GM23338 (cell line): ENCODE results near the gene TMEM121. TPM values are rescaled to one million over a fixed set of nuclear protein-coding genes. Genes with fewer than 3 reads are reported as not detected.
"Not testable (repeated sequence)": the region's sequence is repeated elsewhere in the genome, so short reads cannot be mapped to it uniquely, and the experiment has no call there.

ENCODE experiments used
- ATAC-seq: fragments of 200-7000 bp; cut with Tn5 transposase; 3 replicates; pipeline ENCODE4 v1.9.1; 2020
- DNase-seq: peaks from one replicate; pipeline ENCODE4 v3.0.0-alpha.2; 2015; ENCODE audit warnings: low spot score
- H2AFZ ChIP-seq: fragments of 200-600 bp; sonication (generic); 2 replicates; pipeline ENCODE4 v1.8.0; 2016; ENCODE audit warnings: antibody characterized with exemption, mild to moderate bottlenecking, moderate library complexity
- H3F3A ChIP-seq: fragments of 200-600 bp; sonication (generic); replicated peaks from 2 replicates; pipeline ENCODE4 v1.8.0; 2017; ENCODE audit warnings: antibody characterized with exemption, mixed run types, low read depth
- H3K27ac ChIP-seq: fragments of 200-600 bp; sonication (generic); 2 replicates; pipeline ENCODE4 v1.6.1; 2016; ENCODE audit warnings: low read depth
- H3K27me3 ChIP-seq: fragments of 200-600 bp; sonication (generic); 2 replicates; pipeline ENCODE4 v1.8.0; 2016; ENCODE audit warnings: mild to moderate bottlenecking, mixed run types, moderate library complexity; ENCODE audit not compliant: insufficient read depth
- H3K36me3 ChIP-seq: fragments of 200-600 bp; sonication (generic); 2 replicates; pipeline ENCODE4 v1.8.0; 2016; ENCODE audit warnings: mild to moderate bottlenecking; ENCODE audit not compliant: insufficient read depth
- H3K4me1 ChIP-seq: fragments of 200-600 bp; sonication (generic); 2 replicates; pipeline ENCODE4 v1.8.0; 2016; ENCODE audit warnings: mild to moderate bottlenecking, moderate library complexity; ENCODE audit not compliant: insufficient read depth
- H3K4me2 ChIP-seq: fragments of 200-600 bp; sonication (generic); 2 replicates; pipeline ENCODE4 v1.7.1; 2017; ENCODE audit warnings: mixed run types
- H3K4me3 ChIP-seq: fragments of 200-600 bp; sonication (generic); 2 replicates; pipeline ENCODE4 v1.6.1; 2016; ENCODE audit warnings: mixed run types
- H3K79me2 ChIP-seq: fragments of 200-600 bp; sonication (generic); replicated peaks from 2 replicates; pipeline ENCODE4 v1.8.0; 2017; ENCODE audit warnings: mild to moderate bottlenecking; ENCODE audit not compliant: insufficient read depth
- H3K9me2 ChIP-seq: fragments of 200-600 bp; sonication (generic); 2 replicates; pipeline ENCODE4 v1.8.0; 2017; ENCODE audit not compliant: insufficient read depth
- H4K20me1 ChIP-seq: fragments of 200-600 bp; sonication (generic); replicated peaks from 2 replicates; pipeline ENCODE4 v1.8.0; 2017; ENCODE audit warnings: mild to moderate bottlenecking; ENCODE audit not compliant: insufficient read depth
- H3K27ac Mint-ChIP-seq: 2 replicates; pipeline ENCODE4 v1.8.0; 2020; ENCODE audit warnings: inconsistent platforms, mild to moderate bottlenecking, moderate library complexity, mixed read lengths
- H3K27me3 Mint-ChIP-seq: 3 replicates; pipeline ENCODE4 v1.8.0; 2022; ENCODE audit warnings: low read depth, mild to moderate bottlenecking, moderate library complexity, mixed read lengths, inconsistent platforms; ENCODE audit not compliant: insufficient read depth, poor library complexity
- H3K36me3 Mint-ChIP-seq: 3 replicates; pipeline ENCODE4 v1.8.0; 2021; ENCODE audit warnings: low read depth, mild to moderate bottlenecking, inconsistent platforms, moderate library complexity, mixed read lengths
- H3K4me1 Mint-ChIP-seq: 3 replicates; pipeline ENCODE4 v1.8.0; 2020; ENCODE audit warnings: mild to moderate bottlenecking, inconsistent platforms, mixed read lengths
- H3K4me3 Mint-ChIP-seq: 3 replicates; pipeline ENCODE4 v1.8.0; 2021; ENCODE audit warnings: moderate library complexity, mild to moderate bottlenecking, inconsistent platforms, mixed read lengths
- H3K9me3 Mint-ChIP-seq: 3 replicates; pipeline ENCODE4 v1.8.0; 2020; ENCODE audit warnings: moderate library complexity, mild to moderate bottlenecking, inconsistent platforms, mixed read lengths
- CREB1 ChIP-seq: fragments of 250-450 bp; sonication (Bioruptor Pico); IDR thresholded peaks from 2 replicates; pipeline ENCODE4 v1.5.0; 2020; ENCODE audit warnings: low read depth, mild to moderate bottlenecking, moderate library complexity
- ETS1 ChIP-seq: IDR thresholded peaks from 2 replicates; pipeline ENCODE4 v1.6.1; 2016; ENCODE audit warnings: antibody characterized with exemption
- EZH2 ChIP-seq: fragments of 200-600 bp; sonication (generic); IDR thresholded peaks from one replicate; pipeline ENCODE4 v1.8.0; 2017; ENCODE audit warnings: antibody characterized with exemption, mild to moderate bottlenecking, low read depth; ENCODE audit not compliant: unreplicated experiment
- EZH2phosphoT487 ChIP-seq: fragments of 200-600 bp; sonication (generic); IDR thresholded peaks from one replicate; pipeline ENCODE4 v1.8.1; 2018; ENCODE audit warnings: antibody characterized with exemption; ENCODE audit not compliant: unreplicated experiment
- JUNB ChIP-seq: IDR thresholded peaks from one replicate; pipeline ENCODE4 v1.6.1; 2016; ENCODE audit warnings: antibody characterized with exemption; ENCODE audit not compliant: unreplicated experiment
- NANOG ChIP-seq: IDR thresholded peaks from 2 replicates; pipeline ENCODE4 v1.6.1; 2016; ENCODE audit warnings: antibody characterized with exemption, borderline replicate concordance
- POLR2AphosphoS5 ChIP-seq: IDR thresholded peaks from 2 replicates; pipeline ENCODE4 v1.6.1; 2016; ENCODE audit warnings: antibody characterized with exemption, low read depth
- STAT1 ChIP-seq: IDR thresholded peaks from one replicate; pipeline ENCODE4 v1.6.1; 2016; ENCODE audit warnings: antibody characterized with exemption; ENCODE audit not compliant: unreplicated experiment
- ZNF114 ChIP-seq: fragments of 250-450 bp; sonication (Bioruptor Pico); IDR thresholded peaks from 2 replicates; pipeline ENCODE4 v1.5.0; 2020; ENCODE audit warnings: mild to moderate bottlenecking, moderate library complexity
- ZNF331 ChIP-seq: fragments of 250-450 bp; sonication (Bioruptor Pico); IDR thresholded peaks from 2 replicates; pipeline ENCODE4 v1.5.0; 2020; ENCODE audit warnings: low read depth, mild to moderate bottlenecking, moderate library complexity
- ZNF462 ChIP-seq: fragments of 250-450 bp; sonication (Bioruptor Pico); IDR thresholded peaks from 2 replicates; pipeline ENCODE4 v1.5.0; 2020; ENCODE audit warnings: mild to moderate bottlenecking, moderate library complexity
- polyA plus RNA-seq: library from polyadenylated mRNA; unstranded; fragments of >200 nt; fragmentation: Nextera tagmentation; extraction: Ambion mirVana; gene quantifications from 2 replicates; pipeline ENCODE4 v1.2.1, GENCODE V29; 2016
- total RNA-seq: library from RNA; depleted of rRNA; stranded (reverse); fragments of >200 nt; shearing (Covaris generic); gene quantifications from 2 replicates; pipeline ENCODE4 v1.2.3, GENCODE V29; 2014

TMEM121 gene
- total and polyA plus RNA-seq, 2 experiments from 2014 or later: 0.13 to 1.3 TPM

GRCh38 chr14:105547072-105547471 is 20.7 kb downstream of the TMEM121 start:
- H3K27me3 Mint-ChIP-seq, H3F3A ChIP-seq, H3K4me1 ChIP-seq, H3K27me3 ChIP-seq, H3K36me3 ChIP-seq, H3K27ac Mint-ChIP-seq, H3K4me3 ChIP-seq, H3K79me2 ChIP-seq, H3K9me2 ChIP-seq, H3K4me1 Mint-ChIP-seq, ATAC-seq, H2AFZ ChIP-seq, H3K4me2 ChIP-seq, H3K4me3 Mint-ChIP-seq, H4K20me1 ChIP-seq, H3K27ac ChIP-seq, DNase-seq: not testable (repeated sequence)
- peaks cover 23% of the 10 kb centered on the region for H3K36me3 Mint-ChIP-seq
- H3K9me3 Mint-ChIP-seq: peaks cover 78% of the 10 kb centered on the region

GRCh38 chr14:105547741-105548169 is 21.4 kb downstream of the TMEM121 start:
- H3K4me2 ChIP-seq: no peak overlapping the region
- H3K27me3 Mint-ChIP-seq: peaks cover 8% of the 10 kb centered on the region
- H3K9me2 ChIP-seq: no peaks in the 10 kb centered on the region
- H3K27ac ChIP-seq: no peak overlapping the region
- DNase-seq (no peak), ATAC-seq (no peak)
- H3K79me2 ChIP-seq: no peaks in the 10 kb centered on the region
- no peak overlapping the region for H2AFZ ChIP-seq
- no peaks in the 10 kb centered on the region for H3K4me1 Mint-ChIP-seq
- H3K4me3 ChIP-seq: no peak overlapping the region
- H3F3A ChIP-seq: no peaks in the 10 kb centered on the region
- no peaks in the 10 kb centered on the region for H3K27me3 ChIP-seq
- H3K4me3 Mint-ChIP-seq: no peak overlapping the region
- no peaks in the 10 kb centered on the region for H4K20me1 ChIP-seq
- TF ChIP-seq ZNF114 (CRISPR knock-in tag) (no peak), EZH2phosphoT487 (no peak), ZNF331 (CRISPR knock-in tag) (no peak), NANOG (no peak), POLR2AphosphoS5 (no peak), CREB1 (no peak), ETS1 (no peak), EZH2 (no peak), STAT1 (no peak), JUNB (no peak), ZNF462 (no peak)
- H3K36me3 Mint-ChIP-seq: peaks cover 27% of the 10 kb centered on the region
- H3K27ac Mint-ChIP-seq: no peak overlapping the region
- no peaks in the 10 kb centered on the region for H3K36me3 ChIP-seq
- peaks cover 78% of the 10 kb centered on the region for H3K9me3 Mint-ChIP-seq
- no peaks in the 10 kb centered on the region for H3K4me1 ChIP-seq
